ENCODE measurements around the gene GDF15.

The GDF15 gene

DNA sequence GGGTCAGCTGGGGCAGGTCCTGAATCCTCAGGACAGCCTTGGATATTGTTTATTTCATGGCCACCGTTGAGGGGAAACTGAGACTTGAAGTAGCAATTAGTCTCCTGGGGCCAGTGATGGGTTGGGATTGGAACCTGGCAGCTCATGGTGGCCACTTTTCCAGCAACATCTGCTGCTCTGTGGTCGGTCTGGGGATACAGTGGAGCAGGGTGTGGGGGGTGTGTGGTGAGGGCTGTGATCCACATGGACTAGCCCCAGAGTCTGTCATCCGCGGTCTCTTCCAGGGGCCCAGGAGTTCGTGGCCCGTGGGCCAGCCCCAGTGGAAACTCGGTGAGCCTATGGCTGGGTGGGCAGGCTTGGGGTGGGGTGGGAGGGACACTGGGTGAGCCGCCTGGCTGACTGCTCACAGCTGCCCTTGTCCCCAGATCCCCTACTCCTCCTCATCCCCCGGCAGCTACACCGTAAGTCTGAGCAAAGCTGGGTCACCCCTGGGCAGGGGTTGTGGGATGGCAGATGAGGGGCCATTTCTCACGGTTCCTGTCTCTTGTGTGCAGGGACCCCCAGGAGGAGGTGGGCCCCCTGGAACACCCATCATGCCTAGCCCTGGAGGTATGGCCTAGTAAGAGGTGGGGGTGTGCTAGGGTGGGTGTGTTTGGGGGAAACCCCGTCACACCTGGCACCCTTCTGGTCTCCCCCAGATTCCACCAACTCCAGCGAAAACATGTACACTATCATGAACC, 46.5 kb downstream of the GDF15 start:
- ATAC-seq, result no peak

DNA sequence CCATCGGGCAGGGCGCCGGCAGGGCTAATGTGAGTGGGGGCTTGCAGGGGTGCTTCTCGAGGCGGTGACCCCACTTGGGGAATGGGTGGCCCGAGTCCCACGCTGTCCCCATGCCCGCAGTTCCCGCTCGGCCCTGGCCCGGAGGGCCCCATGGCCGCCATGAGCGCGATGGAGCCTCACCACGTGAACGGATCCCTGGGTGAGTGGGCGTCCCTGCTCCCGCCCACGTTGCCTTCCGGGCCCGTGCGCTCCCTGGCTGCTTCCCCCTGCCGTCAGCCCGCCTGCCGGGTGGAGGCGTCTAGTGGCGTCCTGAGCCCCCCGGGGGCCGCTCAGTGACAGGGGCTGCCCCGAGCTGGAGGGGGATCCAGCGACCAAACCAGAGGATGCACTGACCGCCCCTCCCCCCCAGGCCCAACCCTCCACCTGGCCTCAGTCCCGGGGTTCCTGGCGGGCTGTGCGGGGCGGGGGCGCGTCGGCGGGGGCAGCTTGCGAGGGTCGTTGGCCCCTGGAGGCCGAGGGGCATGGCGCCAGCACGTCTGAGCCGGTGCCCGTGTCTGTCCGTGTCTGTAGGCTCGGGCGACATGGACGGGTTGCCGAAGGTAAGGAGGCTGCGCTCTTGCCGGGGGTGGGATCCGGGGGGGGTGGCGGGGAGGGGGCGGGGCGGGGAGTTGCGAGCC, 47.2 kb downstream of the GDF15 start:
- ATAC-seq, result no peak

DNA sequence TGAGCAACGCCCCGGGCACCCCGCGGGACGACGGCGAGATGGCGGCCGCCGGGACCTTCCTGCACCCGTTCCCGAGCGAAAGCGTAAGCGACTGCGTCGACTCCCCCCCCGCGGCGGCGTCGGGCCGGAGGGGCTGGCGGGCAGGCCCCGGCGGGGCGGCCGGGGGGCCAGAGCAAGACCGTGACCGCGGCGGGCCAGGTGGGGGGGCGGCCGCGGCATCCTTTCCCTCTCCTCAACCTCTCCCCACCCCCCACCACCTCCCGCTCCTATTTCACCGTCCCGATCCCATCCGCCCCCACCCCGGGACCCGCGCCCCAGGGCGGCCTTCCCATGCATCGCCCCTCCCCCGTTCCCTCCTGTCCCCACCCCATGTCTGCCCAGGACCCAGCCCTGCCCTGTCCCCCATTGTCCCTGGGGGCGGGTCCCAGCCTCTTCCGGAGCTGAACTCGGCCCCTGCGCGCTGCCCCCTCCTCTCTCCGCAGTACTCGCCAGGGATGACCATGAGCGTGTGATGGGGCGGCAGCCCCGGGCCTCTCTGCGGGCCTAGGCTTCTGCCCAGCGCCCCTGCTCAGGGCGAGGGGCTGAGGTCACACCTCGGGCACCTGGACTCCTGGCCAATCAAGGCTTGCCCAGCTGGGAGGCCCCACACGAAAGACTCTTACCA, 47.9 kb downstream of the GDF15 start:
- ATAC-seq, result no peak

DNA sequence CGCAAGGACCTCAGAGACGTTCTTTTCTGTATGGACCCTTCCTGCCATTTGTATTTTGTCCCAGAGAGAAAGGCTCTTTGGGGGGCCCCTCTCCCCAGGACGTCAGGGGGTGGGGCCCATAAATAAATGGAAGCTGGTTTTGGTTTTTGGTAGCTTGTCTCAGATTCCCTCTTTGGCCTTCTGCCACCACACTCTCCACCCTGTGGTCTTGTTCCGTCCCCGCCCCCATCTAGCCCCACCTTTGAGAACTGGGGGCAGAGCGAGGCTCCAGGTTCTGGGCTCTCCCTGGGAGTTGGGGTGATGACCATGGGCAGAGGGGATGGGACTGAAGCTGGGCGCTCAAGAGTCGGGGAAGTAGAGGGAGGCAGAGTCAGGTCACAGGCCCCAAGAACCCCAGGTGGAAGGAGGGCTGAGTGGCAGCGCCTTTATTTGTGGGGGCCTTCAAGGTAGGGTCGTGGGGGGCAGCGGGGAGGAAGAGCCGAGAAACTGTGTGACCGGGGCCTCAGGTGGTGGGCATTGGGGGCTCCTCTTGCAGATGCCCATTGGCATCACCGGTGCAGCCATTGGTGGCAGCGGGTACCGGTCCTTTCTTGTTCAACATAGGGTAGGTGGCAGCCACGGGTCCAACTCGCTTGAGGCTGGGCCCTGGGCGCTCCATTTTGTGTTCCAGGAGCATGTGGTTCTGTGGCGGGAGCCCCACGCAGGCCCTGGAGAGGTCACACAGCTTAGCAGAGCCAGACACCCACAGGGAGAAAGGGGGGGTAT, 48.6 kb downstream of the GDF15 start:
- no peak for ATAC-seq

DNA sequence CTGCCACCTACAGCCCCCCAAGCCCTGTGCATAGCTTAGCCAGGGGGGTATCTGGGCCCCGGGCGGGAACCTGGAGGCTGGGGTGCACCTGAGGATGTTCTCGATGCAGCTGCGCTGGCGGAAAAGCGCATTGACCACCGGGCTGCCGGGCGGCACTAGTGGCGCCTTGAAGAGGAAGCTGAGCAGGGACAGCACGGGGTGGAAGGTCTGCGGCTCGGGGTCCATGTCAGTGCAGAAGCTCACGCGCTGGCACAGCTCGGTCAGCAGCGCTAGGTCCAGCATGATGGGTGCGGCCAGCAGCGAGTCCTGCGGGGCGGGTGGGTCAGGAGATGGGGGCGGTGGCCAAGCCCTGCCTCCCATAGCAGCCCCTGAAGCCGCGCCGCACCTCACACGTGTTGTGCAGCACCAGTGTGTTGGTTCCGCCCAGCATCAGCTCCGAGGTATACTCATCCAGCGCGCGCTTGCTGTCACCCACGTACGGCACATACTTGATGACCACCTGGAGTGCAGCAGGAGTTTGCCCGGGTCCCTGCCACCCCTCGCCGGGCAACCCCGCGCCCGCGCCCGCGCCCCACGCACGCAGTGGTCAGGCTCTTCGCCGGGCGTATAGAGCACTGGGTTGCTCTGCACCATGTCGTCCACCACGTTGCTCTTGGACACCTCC, 49.4 kb downstream of the GDF15 start:
- ATAC-seq, result no peak

DNA sequence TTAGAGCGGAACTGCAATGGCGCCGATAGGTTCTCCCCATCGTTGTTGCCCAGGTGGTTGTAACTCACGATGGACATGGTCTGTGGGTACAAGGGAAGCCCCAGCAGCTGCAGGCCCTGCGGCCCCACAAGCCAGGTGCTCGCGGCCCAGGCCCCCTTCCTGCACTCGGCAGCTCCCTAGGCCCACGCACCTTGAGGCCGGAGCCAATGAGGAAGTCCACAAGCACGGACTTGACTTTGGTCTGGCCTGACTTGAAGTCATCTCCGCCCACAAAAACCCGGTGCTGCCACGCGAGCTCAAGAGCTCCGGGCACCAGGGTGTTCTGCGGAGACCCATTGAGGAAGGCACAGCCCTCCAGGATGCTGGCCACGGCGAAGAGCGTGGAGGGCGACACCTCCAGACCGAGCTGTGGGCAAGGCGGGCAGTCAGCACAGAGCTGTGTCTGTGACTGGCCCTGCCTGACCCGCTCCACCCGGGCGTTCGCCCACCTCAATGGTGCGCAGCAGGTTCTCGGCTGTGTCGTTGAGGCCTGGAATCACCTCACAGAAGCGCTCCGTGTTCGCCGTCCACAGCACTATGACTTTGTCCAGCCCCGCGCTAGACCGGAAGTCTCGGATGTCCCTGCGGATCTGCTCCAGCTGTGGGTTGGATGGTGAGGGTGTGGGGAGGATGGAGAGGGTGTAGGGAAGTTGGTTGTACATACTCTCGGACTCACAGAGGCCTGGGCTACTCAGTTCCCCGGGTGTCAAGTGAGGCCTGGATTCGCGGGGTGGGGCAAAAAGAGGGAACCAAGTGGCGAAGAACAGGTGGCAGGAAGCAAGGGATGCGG, 50.1 kb downstream of the GDF15 start:
- no peak for ATAC-seq

DNA sequence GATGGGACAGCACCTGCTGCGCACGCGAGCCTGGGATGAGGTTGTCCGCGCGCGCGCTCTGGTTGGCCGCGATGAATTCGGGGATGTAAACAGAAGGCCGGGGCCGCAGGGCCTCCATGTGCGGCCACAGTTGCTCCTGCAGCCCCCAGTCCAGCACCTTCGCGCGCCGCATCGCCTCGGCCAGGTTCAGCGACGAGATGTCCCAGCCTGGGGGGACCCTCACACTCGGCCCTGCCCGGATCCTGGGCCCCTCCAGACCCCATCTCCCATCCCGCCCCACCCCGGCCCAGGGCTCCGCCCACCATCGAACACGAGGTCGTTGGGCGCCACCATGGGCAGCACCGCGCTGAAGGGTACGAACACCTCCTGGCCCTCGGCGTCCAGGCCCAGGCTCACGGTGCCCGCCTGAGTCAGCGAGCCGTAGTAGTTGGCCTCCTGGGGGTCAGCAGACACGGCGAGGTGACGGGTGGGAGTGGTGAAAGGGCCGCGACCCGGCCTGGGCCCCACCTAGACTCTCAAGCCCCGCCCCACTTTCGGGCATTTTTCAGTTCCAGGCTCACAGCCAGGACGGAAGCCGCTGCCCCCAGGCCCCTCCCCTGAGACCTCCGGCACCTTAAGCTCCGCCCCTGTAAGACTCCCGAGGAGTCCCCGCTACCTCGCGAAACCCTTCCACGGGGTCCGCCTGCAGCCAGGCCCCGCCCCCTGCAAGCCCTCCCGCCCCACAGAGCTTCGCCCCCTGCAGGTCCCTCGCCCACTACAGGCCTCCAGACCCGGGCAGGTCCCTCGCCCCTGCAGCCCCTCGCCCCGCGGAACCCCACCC, 50.9 kb downstream of the GDF15 start:
- peak; percentile 60 to 66 for ATAC-seq

DNA sequence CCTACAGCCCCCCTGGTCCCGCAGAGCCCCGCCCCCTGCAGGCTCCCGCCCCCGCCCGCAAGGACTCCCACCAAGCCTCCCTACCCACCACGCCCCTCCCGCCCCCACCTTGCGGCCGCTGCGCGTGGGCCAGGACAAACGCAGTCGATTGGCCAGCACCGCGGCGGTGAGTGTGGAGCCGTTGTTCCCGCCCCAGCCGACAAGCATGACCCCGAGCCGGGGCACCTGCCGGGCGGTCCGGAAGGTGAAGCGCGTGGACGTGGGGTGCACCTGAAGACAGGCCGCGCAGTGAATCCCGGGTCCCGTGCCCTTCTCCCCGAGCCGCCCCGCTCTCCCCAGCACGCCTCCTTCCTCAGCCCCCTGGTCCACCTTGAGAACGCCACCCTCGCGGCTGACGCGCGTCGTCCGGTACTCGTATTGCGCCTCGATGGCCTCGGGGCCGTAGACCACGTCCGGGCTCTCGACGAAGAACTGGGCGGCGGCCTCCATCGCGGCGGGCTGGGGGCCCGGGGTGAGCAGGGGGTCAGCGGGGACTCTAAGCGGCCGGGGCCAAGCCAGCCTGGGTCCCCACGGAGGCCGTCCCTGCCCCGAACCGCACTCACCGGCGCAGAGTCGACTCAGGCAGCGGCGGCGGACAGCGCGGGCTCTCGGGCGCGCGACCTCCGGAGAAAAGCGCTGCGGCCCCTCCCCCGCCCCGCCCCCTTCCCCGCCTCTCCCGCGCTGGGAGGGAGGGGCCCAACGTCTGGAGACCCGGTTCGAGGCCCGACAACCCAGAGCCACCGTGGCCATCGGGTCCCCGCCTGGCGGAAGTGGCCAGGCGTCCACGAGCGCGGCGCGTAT, 51.8 kb downstream of the GDF15 start, which contains the start of gene ISYNA1:
ISYNA1 (minus strand) TSS at position 643 of the 840 bp plus-strand sequence; CDS start at position 489, 154 bp downstream.
- ATAC-seq, result peak; percentile 10 to 31

DNA sequence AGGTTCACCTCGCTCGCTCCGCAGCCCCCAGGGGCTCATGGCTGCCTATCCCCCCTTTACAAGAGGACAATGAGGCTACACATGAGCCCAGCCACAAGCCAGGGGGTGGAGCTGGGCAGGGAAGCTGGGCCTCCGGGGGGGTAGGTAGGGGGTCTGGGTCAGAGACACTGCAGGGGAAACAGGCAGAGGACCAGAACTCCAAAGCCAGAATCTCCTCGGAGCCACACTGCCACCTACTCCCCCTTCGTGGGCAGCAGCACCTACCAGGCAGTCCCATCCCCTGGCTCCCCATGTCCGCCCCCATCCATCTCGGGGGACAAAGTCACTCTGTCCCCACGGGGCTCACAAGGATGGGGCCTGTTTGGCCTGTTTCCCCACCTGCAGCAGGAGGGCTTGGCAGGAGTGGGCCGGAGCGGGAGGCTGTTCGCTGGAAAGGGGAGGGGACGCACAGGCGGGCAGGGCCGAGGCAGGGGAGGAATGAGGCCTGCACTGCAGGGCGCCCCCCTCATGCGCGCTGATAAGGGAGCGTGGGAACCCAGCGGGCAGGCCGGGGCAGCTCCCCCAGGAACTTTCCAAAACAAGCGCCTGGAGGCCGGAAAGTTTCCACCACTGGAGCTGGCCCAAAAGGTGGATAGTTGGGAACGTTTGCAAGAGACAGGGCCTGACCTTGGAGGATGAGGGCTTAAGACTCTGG, 52.5 kb downstream of the GDF15 start:
- ATAC-seq, result no peak
